ENCODE data around the gene KLF1. TPM values are rescaled to one million over a fixed set of nuclear protein-coding genes. Genes with fewer than 3 reads are reported as not detected.
A peak's percentile ranks its signal among the peaks of the same experiment; 100 is the strongest.

Gene KLF1
- not detected for total RNA-seq
- polyA plus RNA-seq: not detected

DNA sequence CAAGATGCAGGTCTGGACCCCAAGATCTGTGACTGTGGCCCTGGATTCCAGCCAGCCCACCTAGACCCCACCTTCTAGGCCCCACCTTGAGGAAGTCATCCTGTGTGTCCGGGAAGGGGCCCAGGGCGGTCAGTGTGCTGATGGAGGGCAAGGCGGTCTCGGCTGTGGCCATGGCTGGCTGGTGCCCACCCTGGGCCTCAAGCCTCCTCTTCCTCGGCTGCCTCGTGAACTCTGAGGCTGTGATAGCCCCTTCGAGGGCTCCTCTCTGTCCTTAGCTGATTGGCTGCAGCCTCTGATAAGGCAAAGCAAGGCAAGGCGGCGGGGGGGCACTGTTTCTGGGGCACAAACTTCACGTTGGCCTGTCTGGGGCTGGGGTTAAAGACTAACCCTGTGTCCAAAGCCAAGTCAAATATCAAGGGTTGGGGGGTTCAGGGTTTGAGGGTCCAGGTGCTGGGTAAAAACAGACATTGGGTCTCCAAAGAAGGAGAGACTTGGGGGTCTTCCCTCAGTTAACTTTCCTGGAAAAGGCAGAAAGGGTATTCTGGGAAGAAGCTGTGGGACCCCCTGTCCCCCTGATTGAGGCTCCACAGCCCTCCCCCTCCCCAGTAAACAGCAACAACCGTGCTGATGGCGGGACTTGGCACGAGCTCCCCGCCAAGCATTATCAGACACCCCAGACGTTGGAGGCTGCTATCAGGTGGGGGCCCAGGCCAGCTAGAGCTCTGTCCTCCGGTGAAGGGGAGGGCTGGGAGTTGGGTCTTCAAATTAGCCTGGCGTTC lies at the start of gene KLF1:
Gene KLF1, minus strand, starts transcription at position 233 of the 779 bp plus-strand sequence. Its CDS starts 61 bp downstream, at position 172.
- Mint-ChIP-seq H3K9me3 (peaks cover 0 to 8% (median 0%) of the 10 kb centered on the region in 8 donors), H3K27ac (peak within 1 kb of the TSS in 4 of 7 donors; percentile 19 to 68 (median 55)), H3K4me3 (peak within 1 kb of the TSS; percentile 19 to 81 (median 58)), H3K36me3 (peaks cover 3 to 9% of the 10 kb centered on the region in 2 donors), H3K27me3 (no peaks in the 10 kb centered on the region), H3K4me1 (peaks cover 18 to 44% (median 30%) of the 10 kb centered on the region in 4 donors)
- Histone ChIP-seq H3K36me3 (ENCODE audit: insufficient read depth, low read length) (no peaks in the 10 kb centered on the region), H3K27me3 (ENCODE audit: insufficient read depth, low read length) (no peaks in the 10 kb centered on the region), H3K27ac (ENCODE audit: low read depth, low read length) (no peak within 1 kb of the TSS), H3K9me3 (ENCODE audit: control insufficient read depth in 1 of 2, low read length in 2 of 2) (no peaks in the 10 kb centered on the region), H3K4me1 (ENCODE audit: insufficient read depth, low read length) (peaks cover 30% of the 10 kb centered on the region), H3K4me3 (ENCODE audit: low read length in 2 of 2) (no peak within 1 kb of the TSS)
- ChIA-PET POLR2A (ENCODE audit: partially characterized antibody) (interaction anchor here (1.0 kb wide), 1 partner anchor 27 kb away, joined by 4 read pairs; no protein-coding TSS in a partner anchor), CTCF (ENCODE audit: partially characterized antibody) (interaction anchor here (1.3 to 9.0 kb wide), 4 partner anchors 11 to 78 kb away, joined by 3 to 166 read pairs (median 6); no protein-coding TSS in a partner anchor)
- no peak for DNase-seq
- intact Hi-C loops (cut with micrococcal nuclease): loop anchor here (5.0 kb wide), 1 partner anchor 210 kb away; no protein-coding TSS in a partner anchor

DNA sequence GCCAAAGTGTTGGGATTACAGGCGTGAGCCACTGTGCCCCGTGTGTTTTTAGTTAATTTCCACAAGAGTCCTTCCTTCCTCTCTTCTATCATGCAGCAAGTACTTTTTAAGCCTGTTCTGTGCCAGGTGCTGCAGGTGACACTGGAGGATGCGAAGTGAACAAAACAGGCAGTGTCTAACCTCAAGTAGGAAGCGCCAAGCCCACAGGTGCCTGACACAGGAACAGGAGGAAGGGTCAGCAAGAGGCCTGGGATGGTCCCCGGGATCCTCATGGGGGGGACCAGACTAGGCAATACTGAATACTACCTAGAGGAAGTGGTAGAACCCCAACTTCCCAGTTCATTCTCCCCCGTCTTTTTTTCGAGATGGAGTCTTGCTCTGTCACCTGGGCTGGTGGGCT lies 49.6 kb upstream of the KLF1 start:
- H3K4me3 ChIP-seq (ENCODE audit: low read length in 2 of 2): no peak overlapping the region
- peak overlapping the region in 2 of 8 donors; percentile 44 to 74 for H3K4me3 Mint-ChIP-seq
- H3K27me3 ChIP-seq (ENCODE audit: insufficient read depth, low read length): no peaks in the 10 kb centered on the region
- H3K4me1 ChIP-seq (ENCODE audit: insufficient read depth, low read length): peaks cover 54% of the 10 kb centered on the region
- peaks cover 20% of the 10 kb centered on the region for H3K36me3 ChIP-seq (ENCODE audit: insufficient read depth, low read length)
- peaks cover 0 to 7% (median 0%) of the 10 kb centered on the region in 8 donors for H3K9me3 Mint-ChIP-seq
- H3K36me3 Mint-ChIP-seq: peaks cover 19 to 42% of the 10 kb centered on the region in 2 donors
- no peaks in the 10 kb centered on the region for H3K27me3 Mint-ChIP-seq
- no peak for DNase-seq
- no peak overlapping the region for H3K27ac ChIP-seq (ENCODE audit: low read depth, low read length)
- intact Hi-C loops (cut with micrococcal nuclease): loop anchor here (10.0 kb wide), 1 partner anchor 202 kb away; the partner anchor contains the start of genes GET3 and TRIR
- no peaks in the 10 kb centered on the region for H3K9me3 ChIP-seq (ENCODE audit: control insufficient read depth in 1 of 2, low read length in 2 of 2)
- POLR2A ChIA-PET (ENCODE audit: partially characterized antibody): interaction anchor here (3.1 kb wide), 1 partner anchor 11 kb away, joined by 12 read pairs; no protein-coding TSS in a partner anchor
- peak overlapping the region in 1 of 7 donors; percentile 32 for H3K27ac Mint-ChIP-seq
- H3K4me1 Mint-ChIP-seq: peaks cover 28 to 64% (median 45%) of the 10 kb centered on the region in 4 donors
- CTCF ChIA-PET (ENCODE audit: partially characterized antibody): interaction anchor here (1.3 kb wide), 1 partner anchor 29 kb away, joined by 6 read pairs; no protein-coding TSS in a partner anchor

DNA sequence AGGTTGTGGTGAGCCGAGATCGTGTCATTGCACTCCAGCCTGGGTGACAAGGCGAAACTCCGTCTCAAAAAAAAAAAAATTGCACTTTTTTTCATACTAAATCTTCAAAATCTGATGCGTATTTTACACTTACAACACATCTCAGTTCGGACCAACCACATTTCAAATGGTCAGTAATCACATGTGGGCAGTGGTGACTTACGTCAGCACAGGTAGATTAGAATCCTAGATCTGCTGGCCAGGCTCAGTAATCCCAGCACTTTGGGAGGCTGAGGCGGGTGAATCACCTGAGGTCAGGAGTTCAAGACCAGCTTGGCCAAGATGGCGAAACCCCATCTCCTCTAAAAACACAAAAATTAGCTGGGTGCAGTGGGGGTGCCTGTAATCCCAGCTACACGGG lies 48.1 kb upstream of the KLF1 start:
- Mint-ChIP-seq H3K27me3 (no peaks in the 10 kb centered on the region), H3K9me3 (peaks cover 0 to 7% (median 0%) of the 10 kb centered on the region in 8 donors), H3K36me3 (peaks cover 10 to 31% of the 10 kb centered on the region in 2 donors), H3K27ac (peak overlapping the region in 1 of 7 donors; percentile 60), H3K4me1 (peaks cover 24 to 56% (median 39%) of the 10 kb centered on the region in 4 donors), H3K4me3 (peak overlapping the region in 2 of 8 donors; percentile 40 to 54)
- Histone ChIP-seq H3K4me1 (ENCODE audit: insufficient read depth, low read length) (peaks cover 44% of the 10 kb centered on the region), H3K4me3 (ENCODE audit: low read length in 2 of 2) (no peak overlapping the region), H3K27me3 (ENCODE audit: insufficient read depth, low read length) (no peaks in the 10 kb centered on the region), H3K36me3 (ENCODE audit: insufficient read depth, low read length) (peaks cover 13% of the 10 kb centered on the region), H3K27ac (ENCODE audit: low read depth, low read length) (no peak overlapping the region), H3K9me3 (ENCODE audit: control insufficient read depth in 1 of 2, low read length in 2 of 2) (no peaks in the 10 kb centered on the region)
- CTCF ChIA-PET (ENCODE audit: partially characterized antibody): no interaction called here
- intact Hi-C loops (cut with micrococcal nuclease): loop anchor here (10.0 kb wide), 1 partner anchor 200 kb away; the partner anchor contains the start of genes GET3 and TRIR
- no peak for DNase-seq
- POLR2A ChIA-PET (ENCODE audit: partially characterized antibody): interaction anchor here (3.0 to 3.5 kb wide), 3 partner anchors 21 to 50 kb away, joined by 17 to 41 read pairs (median 26); partner anchors contain the start of gene GCDH

DNA sequence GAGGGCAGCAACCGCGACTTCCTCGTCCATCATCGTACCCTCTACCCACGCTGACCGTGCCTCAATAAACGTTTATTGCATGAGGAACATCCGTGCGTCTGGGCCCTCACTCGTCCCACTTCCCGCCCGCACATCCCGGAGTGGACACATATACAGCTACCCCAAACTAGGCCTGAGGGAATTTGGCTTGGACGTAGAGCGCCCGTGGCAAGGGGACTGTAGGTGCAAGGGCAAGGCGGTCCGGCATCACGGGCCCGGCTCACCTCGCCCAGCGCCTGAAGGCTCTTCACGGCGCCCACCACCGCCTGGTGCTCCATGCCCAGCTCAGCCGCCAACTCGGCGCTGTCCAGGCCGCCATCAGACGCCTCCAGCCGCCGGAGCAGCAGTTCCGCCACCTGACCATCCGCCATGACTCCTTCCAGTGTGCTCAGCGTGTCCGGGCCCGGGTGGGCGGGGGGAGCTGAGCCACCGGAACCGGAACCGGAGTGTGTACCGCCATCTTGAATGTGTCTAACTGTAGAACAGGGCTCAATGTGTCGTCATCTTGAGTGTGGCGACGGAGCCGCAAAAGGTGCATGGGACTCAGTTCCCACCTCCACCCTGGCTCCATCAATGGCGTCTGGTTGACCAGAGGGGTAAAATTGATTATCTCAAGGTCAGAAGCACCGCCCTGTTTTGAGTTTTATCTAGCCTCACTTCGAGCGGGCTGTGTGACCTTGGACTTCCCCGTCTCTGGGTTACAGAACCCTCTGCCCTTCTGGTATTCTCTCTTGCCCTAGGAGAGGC lies 46.5 kb upstream of the KLF1 start, which contains the start of gene FARSA:
Gene FARSA, minus strand, starts transcription at position 425 of the 786 bp plus-strand sequence. Its CDS starts 15 bp downstream, at position 410.
- Histone ChIP-seq H3K9me3 (ENCODE audit: control insufficient read depth in 1 of 2, low read length in 2 of 2) (no peaks in the 10 kb centered on the region), H3K27me3 (ENCODE audit: insufficient read depth, low read length) (no peaks in the 10 kb centered on the region), H3K36me3 (ENCODE audit: insufficient read depth, low read length) (peaks cover 23% of the 10 kb centered on the region), H3K4me1 (ENCODE audit: insufficient read depth, low read length) (peaks cover 34% of the 10 kb centered on the region), H3K27ac (ENCODE audit: low read depth, low read length) (peak within 1 kb of the TSS; percentile 71), H3K4me3 (ENCODE audit: low read length in 2 of 2) (peak within 1 kb of the TSS; percentile 80 to 86)
- Mint-ChIP-seq H3K4me1 (peaks cover 18 to 40% (median 28%) of the 10 kb centered on the region in 4 donors), H3K36me3 (peaks cover 5 to 27% of the 10 kb centered on the region in 2 donors), H3K27me3 (no peaks in the 10 kb centered on the region), H3K9me3 (peaks cover 0 to 2% (median 0%) of the 10 kb centered on the region in 8 donors), H3K4me3 (peak within 1 kb of the TSS; percentile 94 to 99 (median 97)), H3K27ac (peak within 1 kb of the TSS; percentile 79 to 97 (median 96))
- ChIA-PET CTCF (ENCODE audit: partially characterized antibody) (interaction anchor here (1.2 to 2.3 kb wide), 10 partner anchors 14 to 171 kb away, joined by 3 to 15 read pairs (median 4); partner anchors contain the start of genes GCDH and SYCE2), POLR2A (ENCODE audit: partially characterized antibody) (interaction anchor here (1.2 to 3.5 kb wide), 11 partner anchors 9 to 166 kb away, joined by 3 to 41 read pairs (median 6); partner anchors contain the start of genes GCDH, JUNB, RAD23A and SYCE2)
- intact Hi-C loops (cut with micrococcal nuclease): loop anchor here (1.0 to 10.0 kb wide), 3 partner anchors 12 to 199 kb away; partner anchors contain the start of genes GET3, RAD23A and TRIR
- peak; percentile 79 to 92 (median 80) for DNase-seq

DNA sequence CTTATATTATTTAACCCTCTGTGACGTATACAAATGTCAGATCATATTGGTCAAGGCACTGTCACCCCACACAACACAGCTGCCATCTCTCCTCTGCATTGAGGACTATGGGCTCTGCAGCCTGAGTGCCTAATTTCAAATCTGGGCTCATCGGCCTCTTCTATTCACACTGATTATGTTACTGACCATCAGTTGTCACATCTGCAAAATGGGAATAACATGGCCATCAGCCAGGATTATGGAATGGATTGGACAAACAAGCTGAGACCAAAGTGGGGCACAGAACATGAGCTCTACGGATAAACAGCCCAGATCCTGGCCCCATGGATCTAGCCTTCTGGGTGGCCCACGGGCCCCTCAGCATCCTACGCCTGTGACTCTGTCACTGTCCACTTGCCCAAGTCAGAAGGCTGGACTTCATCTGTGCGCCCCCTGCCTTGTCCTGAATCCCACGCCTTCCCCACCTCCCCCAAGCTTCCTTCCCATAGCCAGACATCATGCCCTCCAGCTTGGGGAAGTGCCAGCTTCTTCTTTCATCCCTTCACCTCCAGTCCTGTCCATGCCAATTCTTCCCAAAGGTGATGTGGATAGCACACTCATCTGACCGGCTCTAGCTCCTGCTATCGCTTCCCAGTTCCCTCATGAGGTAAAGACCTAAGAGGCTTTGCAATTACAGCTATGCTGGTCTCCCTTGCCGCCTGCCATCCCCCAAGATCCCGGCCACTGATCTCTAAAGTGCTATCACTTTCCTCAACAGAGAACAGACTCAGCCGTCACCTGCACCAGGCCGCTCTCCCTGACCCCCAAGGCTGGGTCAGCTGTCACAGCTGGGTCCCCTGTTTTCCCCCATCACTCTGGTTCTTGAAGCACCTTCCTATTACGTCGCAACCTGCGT lies 45.6 kb upstream of the KLF1 start:
- peak overlapping the region; percentile 80 to 86 for H3K4me3 ChIP-seq (ENCODE audit: low read length in 2 of 2)
- H3K36me3 ChIP-seq (ENCODE audit: insufficient read depth, low read length): peaks cover 29% of the 10 kb centered on the region
- Mint-ChIP-seq H3K4me3 (peak overlapping the region; percentile 94 to 99 (median 97)), H3K36me3 (peaks cover 10 to 28% of the 10 kb centered on the region in 2 donors), H3K27me3 (no peaks in the 10 kb centered on the region), H3K27ac (peak overlapping the region; percentile 62 to 97 (median 96)), H3K4me1 (peaks cover 17 to 31% (median 25%) of the 10 kb centered on the region in 4 donors), H3K9me3 (no peaks in the 10 kb centered on the region)
- no peak for DNase-seq
- ChIA-PET CTCF (ENCODE audit: partially characterized antibody) (interaction anchor here (1.3 to 2.3 kb wide), 9 partner anchors 13 to 172 kb away, joined by 3 to 15 read pairs (median 5); partner anchors contain the start of genes GCDH and SYCE2), POLR2A (ENCODE audit: partially characterized antibody) (interaction anchor here (0.7 to 3.5 kb wide), 12 partner anchors 9 to 252 kb away, joined by 3 to 41 read pairs (median 6); partner anchors contain the start of genes GCDH, JUNB, RAD23A and SYCE2)
- H3K27me3 ChIP-seq (ENCODE audit: insufficient read depth, low read length): no peaks in the 10 kb centered on the region
- no peaks in the 10 kb centered on the region for H3K9me3 ChIP-seq (ENCODE audit: control insufficient read depth in 1 of 2, low read length in 2 of 2)
- H3K4me1 ChIP-seq (ENCODE audit: insufficient read depth, low read length): peaks cover 30% of the 10 kb centered on the region
- intact Hi-C loops (cut with micrococcal nuclease): loop anchor here (1.0 to 10.0 kb wide), 3 partner anchors 13 to 198 kb away; partner anchors contain the start of genes GET3, RAD23A and TRIR
- H3K27ac ChIP-seq (ENCODE audit: low read depth, low read length): peak overlapping the region; percentile 71

All from CD4-positive, alpha-beta memory T cell (primary cell).